Lower lobe of right lung (tissue), 2 donors: ENCODE results near the gene NUBPL. TPM values are rescaled to one million over a fixed set of nuclear protein-coding genes. Genes with fewer than 3 reads are reported as not detected.
"Not testable (repeated sequence)": the region's sequence is repeated elsewhere in the genome, so short reads cannot be mapped to it uniquely, and the experiment has no call there.

Experiments used
- ATAC-seq, 2 donors: fragments of 200-7000 bp; cut with Tn5 transposase; one replicate each; pipeline ENCODE4 v1.9.1; 2020 to 2022; ENCODE audit warnings: mild to moderate bottlenecking in 2 of 2, moderate library complexity in 2 of 2
- DNase-seq: peaks from one replicate; pipeline ENCODE4 v3.0.0-alpha.2; 2020
- H3K27ac ChIP-seq: fragments of 200-600 bp; one replicate; pipeline ENCODE4 v1.8.0; 2022
- H3K27me3 ChIP-seq: fragments of 200-600 bp; one replicate; pipeline ENCODE4 v1.8.0; 2022; ENCODE audit warnings: low read depth
- H3K36me3 ChIP-seq: fragments of 200-600 bp; one replicate; pipeline ENCODE4 v1.8.0; 2022; ENCODE audit warnings: mild to moderate bottlenecking
- H3K4me1 ChIP-seq: fragments of 200-600 bp; one replicate; pipeline ENCODE4 v1.8.0; 2022
- H3K4me3 ChIP-seq: fragments of 200-600 bp; one replicate; pipeline ENCODE4 v1.8.0; 2022; ENCODE audit warnings: mild to moderate bottlenecking
- H3K9me3 ChIP-seq: fragments of 200-600 bp; one replicate; pipeline ENCODE4 v1.8.0; 2022
- intact Hi-C: fragments of 100-400 bp; cut with DNase I; formaldehyde crosslinking; loops from one replicate; pipeline ENCODE4 v1.11.0; 2022
- total RNA-seq: library from RNA; stranded (reverse); fragmentation: NEBNext Ultra II Directional; extraction: Animal tissue kit (Norgen Biotek cat#: 25700); gene quantifications from one replicate; pipeline ENCODE4 v1.2.1, GENCODE V29; 2021
- TF ChIP-seq, protein P1 (sequence below): fragments of 200-600 bp; IDR thresholded peaks from one replicate; pipeline ENCODE4 v1.8.0; 2022; ENCODE audit warnings: antibody characterized with exemption, mild to moderate bottlenecking
- donor health status: DM: no; HTN: yes; CAD: no; lungs with severe emphysema.

NUBPL gene
- total RNA-seq, 1 donor from 2014 or later: 8.6 TPM

DNA sequence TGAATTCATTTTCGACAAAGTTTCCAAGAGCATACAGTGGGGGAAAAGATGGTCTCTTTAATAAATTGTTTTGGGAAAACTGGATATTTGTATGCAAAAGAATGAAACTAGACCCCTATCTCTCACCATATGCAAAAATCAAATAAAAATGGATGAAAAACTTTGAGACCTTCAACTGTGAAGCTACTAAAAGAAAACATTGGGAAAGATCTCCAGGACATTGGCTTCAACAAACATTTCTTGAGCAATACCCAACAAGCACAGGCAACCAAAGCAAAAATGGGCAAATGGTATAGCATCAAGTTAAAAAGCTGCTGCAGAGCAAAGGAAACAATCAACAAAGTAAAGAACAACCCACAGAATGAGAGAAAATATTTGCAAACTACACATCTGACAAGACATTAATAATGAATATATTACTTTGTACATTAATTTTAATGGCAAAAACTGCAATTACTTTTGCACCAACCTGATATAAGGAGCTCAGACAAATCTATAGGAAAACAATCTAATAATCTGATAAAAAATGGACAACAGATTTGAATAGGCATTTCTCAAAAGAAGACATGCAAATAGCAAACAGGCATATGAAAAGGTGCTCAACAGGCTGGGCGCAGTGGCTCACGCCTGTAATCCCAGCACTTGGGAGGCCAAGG lies 50.7 kb downstream of the NUBPL start:
- no peak for DNase-seq
- intact Hi-C loops: no loop called here
- no peak overlapping the region for H3K27ac ChIP-seq
- no peaks in the 10 kb centered on the region for H3K9me3 ChIP-seq
- no peak overlapping the region for H3K4me3 ChIP-seq
- TF ChIP-seq, protein P1, sequence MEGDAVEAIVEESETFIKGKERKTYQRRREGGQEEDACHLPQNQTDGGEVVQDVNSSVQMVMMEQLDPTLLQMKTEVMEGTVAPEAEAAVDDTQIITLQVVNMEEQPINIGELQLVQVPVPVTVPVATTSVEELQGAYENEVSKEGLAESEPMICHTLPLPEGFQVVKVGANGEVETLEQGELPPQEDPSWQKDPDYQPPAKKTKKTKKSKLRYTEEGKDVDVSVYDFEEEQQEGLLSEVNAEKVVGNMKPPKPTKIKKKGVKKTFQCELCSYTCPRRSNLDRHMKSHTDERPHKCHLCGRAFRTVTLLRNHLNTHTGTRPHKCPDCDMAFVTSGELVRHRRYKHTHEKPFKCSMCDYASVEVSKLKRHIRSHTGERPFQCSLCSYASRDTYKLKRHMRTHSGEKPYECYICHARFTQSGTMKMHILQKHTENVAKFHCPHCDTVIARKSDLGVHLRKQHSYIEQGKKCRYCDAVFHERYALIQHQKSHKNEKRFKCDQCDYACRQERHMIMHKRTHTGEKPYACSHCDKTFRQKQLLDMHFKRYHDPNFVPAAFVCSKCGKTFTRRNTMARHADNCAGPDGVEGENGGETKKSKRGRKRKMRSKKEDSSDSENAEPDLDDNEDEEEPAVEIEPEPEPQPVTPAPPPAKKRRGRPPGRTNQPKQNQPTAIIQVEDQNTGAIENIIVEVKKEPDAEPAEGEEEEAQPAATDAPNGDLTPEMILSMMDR: no peak
- no peaks in the 10 kb centered on the region for H3K4me1 ChIP-seq
- H3K36me3 ChIP-seq: no peaks in the 10 kb centered on the region
- no peak for ATAC-seq
- H3K27me3 ChIP-seq: no peaks in the 10 kb centered on the region

DNA sequence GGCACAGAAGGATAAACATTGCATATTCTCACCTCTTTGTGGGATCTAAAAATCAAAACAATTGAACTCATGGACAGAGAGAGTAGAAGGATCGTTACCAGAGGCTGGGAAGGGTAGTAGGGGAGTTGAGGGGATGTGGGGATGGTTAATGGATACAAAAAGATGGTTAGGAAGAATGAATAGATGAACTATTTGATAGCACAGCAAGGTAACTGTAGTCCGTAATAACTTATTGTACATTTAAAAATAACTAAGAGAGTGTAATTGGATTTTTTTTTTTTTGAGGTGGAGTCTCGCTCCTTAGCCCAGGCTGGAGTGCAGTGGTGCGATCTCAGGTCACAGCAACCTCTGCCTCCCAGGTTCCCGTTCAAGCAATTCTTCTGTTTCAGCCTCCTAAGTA lies 52.0 kb downstream of the NUBPL start:
- intact Hi-C loops: no loop called here
- Histone ChIP-seq H3K4me1 (no peaks in the 10 kb centered on the region), H3K36me3 (no peaks in the 10 kb centered on the region), H3K27ac (no peak overlapping the region), H3K4me3 (no peak overlapping the region), H3K9me3 (no peaks in the 10 kb centered on the region), H3K27me3 (no peaks in the 10 kb centered on the region)
- ATAC-seq (no peak), DNase-seq (no peak)
- TF ChIP-seq, protein P1: no peak

DNA sequence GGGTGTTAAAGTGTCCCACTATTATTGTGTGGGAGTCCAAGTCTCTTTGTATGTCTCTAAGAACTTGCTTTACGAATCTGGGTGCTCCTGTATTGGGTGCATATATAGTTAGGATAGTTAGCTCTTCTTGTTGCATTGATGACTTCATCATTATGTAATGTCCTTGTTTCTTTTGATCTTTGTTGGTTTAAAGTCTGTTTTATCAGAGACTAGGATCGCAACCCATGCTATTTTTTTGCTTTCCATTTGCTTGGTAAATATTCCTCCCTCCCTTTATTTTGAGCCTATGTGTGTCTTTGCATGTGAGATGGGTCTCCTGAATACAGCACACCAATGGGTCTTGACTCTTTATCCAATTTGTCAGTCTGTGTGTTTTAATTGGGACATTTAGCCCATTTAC lies 57.7 kb downstream of the NUBPL start:
- H3K4me1 ChIP-seq, H3K27me3 ChIP-seq, H3K4me3 ChIP-seq, intact Hi-C loops, H3K27ac ChIP-seq, DNase-seq, H3K36me3 ChIP-seq, ATAC-seq: not testable (repeated sequence)
- H3K9me3 ChIP-seq: peaks cover 27% of the 10 kb centered on the region

DNA sequence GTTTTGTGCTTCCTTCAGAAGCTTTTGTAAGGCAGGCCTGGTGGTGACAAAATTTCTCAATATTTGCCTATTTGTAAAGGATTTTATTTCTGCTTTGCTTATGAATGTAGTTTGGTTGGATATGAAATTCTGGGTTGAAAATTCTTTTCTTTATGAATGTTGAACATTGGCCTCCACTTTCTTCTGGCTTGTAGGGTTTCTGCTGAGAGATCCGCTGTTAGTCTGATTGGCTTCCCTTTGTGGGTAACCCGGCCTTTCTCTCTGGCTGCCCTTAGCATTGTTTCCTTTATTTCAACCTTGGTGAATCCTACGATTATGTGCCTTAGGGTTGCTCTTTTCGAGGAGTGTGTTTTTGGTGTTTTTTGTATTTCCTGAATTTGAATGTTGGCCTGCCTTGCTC lies 58.2 kb downstream of the NUBPL start:
- H3K27ac ChIP-seq: no peak overlapping the region
- ATAC-seq (no peak), DNase-seq (no peak)
- H3K27me3 ChIP-seq: no peaks in the 10 kb centered on the region
- H3K4me3 ChIP-seq: no peak overlapping the region
- H3K9me3 ChIP-seq: peaks cover 27% of the 10 kb centered on the region
- H3K36me3 ChIP-seq: no peaks in the 10 kb centered on the region
- no peaks in the 10 kb centered on the region for H3K4me1 ChIP-seq
- TF ChIP-seq, protein P1: no peak
- intact Hi-C loops: no loop called here

DNA sequence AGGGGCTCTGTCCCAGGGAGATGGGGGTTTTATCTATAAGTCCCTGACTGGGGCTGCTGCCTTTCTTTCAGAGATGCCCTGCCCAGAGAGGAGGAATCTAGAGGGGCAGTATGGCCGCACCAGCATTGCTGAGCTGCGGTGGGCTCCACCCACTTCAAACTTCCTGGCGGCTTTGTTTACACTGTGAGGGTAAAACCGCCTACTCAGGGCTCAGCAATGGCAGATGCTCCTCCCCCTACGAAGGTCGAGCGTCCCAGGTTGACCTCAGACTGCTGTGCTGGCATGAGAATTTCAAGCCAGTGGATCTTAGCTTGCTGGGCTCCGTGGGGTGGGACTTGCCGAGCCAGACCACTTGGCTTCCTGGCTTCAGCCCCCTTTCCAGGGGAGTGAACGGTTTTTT lies 59.7 kb downstream of the NUBPL start:
- DNase-seq, ATAC-seq, H3K27ac ChIP-seq, H3K4me1 ChIP-seq, H3K27me3 ChIP-seq, H3K4me3 ChIP-seq, H3K36me3 ChIP-seq, intact Hi-C loops: not testable (repeated sequence)
- peaks cover 27% of the 10 kb centered on the region for H3K9me3 ChIP-seq

DNA sequence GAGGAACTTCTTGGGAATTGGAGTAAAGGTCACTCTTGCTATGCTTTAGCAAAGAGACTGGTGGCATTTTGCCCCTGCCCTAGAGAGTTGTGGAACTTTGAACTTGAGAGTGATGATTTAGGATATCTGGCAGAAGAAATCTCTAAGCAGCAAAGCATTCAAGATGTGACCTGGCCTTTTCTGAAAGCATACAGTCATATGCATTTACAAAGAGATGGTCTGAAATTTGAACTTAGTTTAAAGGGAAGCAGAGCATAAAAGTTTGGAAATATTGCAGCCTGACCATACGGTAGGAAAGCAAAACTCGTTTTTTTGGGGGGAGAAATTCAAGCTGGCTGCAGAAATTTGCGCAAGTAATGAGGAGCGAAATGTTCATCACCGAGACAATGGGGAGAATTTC lies 60.9 kb downstream of the NUBPL start:
- no peak for DNase-seq
- intact Hi-C loops: no loop called here
- no peak for ATAC-seq
- no peak overlapping the region for H3K4me3 ChIP-seq
- H3K36me3 ChIP-seq: no peaks in the 10 kb centered on the region
- peaks cover 27% of the 10 kb centered on the region for H3K9me3 ChIP-seq
- TF ChIP-seq, protein P1: no peak
- H3K27ac ChIP-seq: no peak overlapping the region
- no peaks in the 10 kb centered on the region for H3K4me1 ChIP-seq
- H3K27me3 ChIP-seq: no peaks in the 10 kb centered on the region

DNA sequence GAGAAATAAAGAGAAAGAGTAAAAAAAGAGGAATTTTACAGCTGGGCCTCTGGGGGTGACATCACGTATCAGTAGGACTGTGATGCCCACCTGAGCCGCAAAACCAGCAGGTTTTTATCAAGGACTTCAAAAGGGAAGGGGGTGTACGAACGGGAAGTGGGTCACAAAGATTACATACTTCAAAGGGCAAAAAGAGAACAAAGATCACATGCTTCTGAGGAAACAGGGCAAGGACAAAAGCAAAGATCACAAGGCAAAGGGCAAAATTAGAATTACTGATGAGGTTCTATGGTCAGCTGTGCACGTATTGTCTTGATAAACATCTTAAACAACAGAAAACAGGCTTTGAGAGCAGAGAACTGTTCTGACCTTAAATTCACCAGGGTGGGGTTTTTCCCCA lies 91.7 kb downstream of the NUBPL start:
- H3K36me3 ChIP-seq, intact Hi-C loops, H3K27me3 ChIP-seq, H3K4me3 ChIP-seq, DNase-seq, H3K9me3 ChIP-seq, H3K27ac ChIP-seq, ATAC-seq, H3K4me1 ChIP-seq: not testable (repeated sequence)
